ENCODE results near the gene VPS13D.

- TF ChIP-seq CTCF (IDR thresholded peaks at IDR 0.05 in 2 of 3, conservative IDR thresholded peaks at IDR 0.05 in 1 of 3; ENCODE audit: borderline replicate concordance in 1 of 3, insufficient read depth in 1 of 3, low read depth in 2 of 3, low read length in 2 of 3) (no peak), EGR1 (IDR thresholded peaks at IDR 0.05; ENCODE audit: low read depth) (no peak), TCF7L2 (IDR thresholded peaks at IDR 0.05; ENCODE audit: borderline replicate concordance, extremely low read depth, insufficient read depth, insufficient read length) (no peak), POLR2A (IDR thresholded peaks at IDR 0.05; ENCODE audit: borderline replicate concordance, extremely low read depth, insufficient read depth, insufficient read length) (no peak), FOSL1 (IDR thresholded peaks at IDR 0.05; ENCODE audit: low read depth) (no peak), REST (IDR thresholded peaks at IDR 0.05; ENCODE audit: low read depth) (no peak), MAX (IDR thresholded peaks at IDR 0.05) (no peak)
Measured at GRCh38 chr1:12197483-12197880, 32.3 kb upstream of the VPS13D start.

Data from HCT116 (cell line).